Right atrium auricular region (tissue), 2 donors: ENCODE measurements around the gene URI1. TPM values are rescaled to one million over a fixed set of nuclear protein-coding genes. Genes with fewer than 3 reads are reported as not detected.

Experiments
- DNase-seq: peaks from one replicate; pipeline ENCODE4 v3.0.0-alpha.2; 2019; ENCODE audit warnings: low spot score
- H3K27ac ChIP-seq, 2 donors: fragments of 200-600 bp; sonication (generic); 1 replicate in 1 of 2; 2 replicates in 1 of 2; pipeline ENCODE4 v1.5.1; 2016 to 2019
- H3K27me3 ChIP-seq, 2 donors: fragments of 200-600 bp; sonication (generic); one replicate each; pipeline versions ENCODE4 v1.5.1 to v1.6.0; 2017 to 2019
- H3K36me3 ChIP-seq: fragments of 200-600 bp; sonication (generic); one replicate; pipeline ENCODE4 v1.5.1; 2016
- H3K4me1 ChIP-seq, 2 donors: fragments of 200-600 bp; sonication (generic); one replicate each; pipeline versions ENCODE4 v1.5.1 to v1.6.0; 2017 to 2019
- H3K4me3 ChIP-seq, 2 donors: fragments of 200-600 bp; sonication (generic); 1 replicate in 1 of 2; 2 replicates in 1 of 2; pipeline ENCODE4 v1.5.1; 2017 to 2019; ENCODE audit warnings: mild to moderate bottlenecking in 1 of 2, moderate library complexity in 1 of 2
- H3K9me3 ChIP-seq, 2 donors: fragments of 200-600 bp; sonication (generic); one replicate each; pipeline ENCODE4 v1.5.1; 2019
- total RNA-seq, 2 donors: library from RNA; depleted of rRNA; stranded (reverse); fragments of >200 nt; gene quantifications; one replicate each; pipeline ENCODE4 v1.1.0, GENCODE V29; 2016
- TF ChIP-seq, protein P1 (sequence below), 2 donors: fragments of 200-600 bp; sonication (generic); IDR thresholded peaks; one replicate each; pipeline ENCODE4 v1.5.1; 2019; ENCODE audit warnings: antibody characterized with exemption in 2 of 2

Gene URI1
- total RNA-seq, 2 donors from 2014 or later, result 29.3 to 34.7 TPM

DNA sequence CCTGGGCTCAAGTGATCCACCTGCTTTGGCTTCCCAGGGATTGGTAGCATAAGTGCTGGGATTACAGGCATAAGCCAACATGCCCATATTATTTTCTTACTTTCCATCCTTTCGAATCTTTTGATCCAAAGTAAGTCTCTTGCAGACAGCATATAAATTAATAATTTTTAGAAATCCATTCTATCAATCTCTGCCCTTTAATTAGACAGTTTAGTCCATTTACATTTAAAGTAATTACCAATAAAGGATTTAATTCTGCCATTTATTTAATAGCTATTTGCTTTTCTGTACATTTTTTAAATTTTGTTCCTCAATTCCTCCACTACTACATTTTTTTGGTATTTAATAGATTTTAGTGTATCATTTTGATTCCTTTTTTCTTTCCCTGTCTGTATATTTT, 7.3 kb upstream of the URI1 start:
- H3K9me3 ChIP-seq, result peaks cover 0 to 22% of the 10 kb centered on the region in 2 donors
- no peak overlapping the region for H3K4me3 ChIP-seq
- H3K27ac ChIP-seq, result no peak overlapping the region
- H3K36me3 ChIP-seq, result no peaks in the 10 kb centered on the region
- H3K4me1 ChIP-seq, result no peaks in the 10 kb centered on the region
- DNase-seq, result no peak
- H3K27me3 ChIP-seq, result no peaks in the 10 kb centered on the region
- TF ChIP-seq, protein P1, sequence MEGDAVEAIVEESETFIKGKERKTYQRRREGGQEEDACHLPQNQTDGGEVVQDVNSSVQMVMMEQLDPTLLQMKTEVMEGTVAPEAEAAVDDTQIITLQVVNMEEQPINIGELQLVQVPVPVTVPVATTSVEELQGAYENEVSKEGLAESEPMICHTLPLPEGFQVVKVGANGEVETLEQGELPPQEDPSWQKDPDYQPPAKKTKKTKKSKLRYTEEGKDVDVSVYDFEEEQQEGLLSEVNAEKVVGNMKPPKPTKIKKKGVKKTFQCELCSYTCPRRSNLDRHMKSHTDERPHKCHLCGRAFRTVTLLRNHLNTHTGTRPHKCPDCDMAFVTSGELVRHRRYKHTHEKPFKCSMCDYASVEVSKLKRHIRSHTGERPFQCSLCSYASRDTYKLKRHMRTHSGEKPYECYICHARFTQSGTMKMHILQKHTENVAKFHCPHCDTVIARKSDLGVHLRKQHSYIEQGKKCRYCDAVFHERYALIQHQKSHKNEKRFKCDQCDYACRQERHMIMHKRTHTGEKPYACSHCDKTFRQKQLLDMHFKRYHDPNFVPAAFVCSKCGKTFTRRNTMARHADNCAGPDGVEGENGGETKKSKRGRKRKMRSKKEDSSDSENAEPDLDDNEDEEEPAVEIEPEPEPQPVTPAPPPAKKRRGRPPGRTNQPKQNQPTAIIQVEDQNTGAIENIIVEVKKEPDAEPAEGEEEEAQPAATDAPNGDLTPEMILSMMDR (IDR thresholded peaks at IDR 0.05), result no peak

DNA sequence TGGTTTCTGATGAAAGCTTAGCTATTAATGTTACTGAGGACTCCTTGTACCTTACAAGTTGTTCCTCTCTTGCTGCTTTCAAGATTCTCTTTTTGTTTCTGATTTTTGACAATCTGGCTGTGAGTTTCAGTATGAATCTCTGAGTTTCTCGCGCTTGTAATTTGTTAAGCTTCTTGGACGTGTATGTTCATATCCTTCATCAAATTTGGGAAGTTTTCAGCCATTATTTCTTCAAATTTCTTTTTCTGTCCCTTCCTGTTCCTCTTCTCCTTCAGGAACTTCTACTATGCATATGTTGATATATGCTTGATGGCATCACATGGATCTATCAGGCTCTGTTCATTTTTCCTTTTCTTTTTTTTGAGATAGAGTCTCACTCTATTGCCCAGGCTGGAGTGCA, 5.6 kb upstream of the URI1 start:
- H3K9me3 ChIP-seq, result peaks cover 0 to 22% of the 10 kb centered on the region in 2 donors
- peaks cover 0 to 1% of the 10 kb centered on the region in 2 donors for H3K4me1 ChIP-seq
- H3K4me3 ChIP-seq, result no peak overlapping the region
- H3K27me3 ChIP-seq, result no peaks in the 10 kb centered on the region
- no peak overlapping the region for H3K27ac ChIP-seq
- no peaks in the 10 kb centered on the region for H3K36me3 ChIP-seq
- TF ChIP-seq, protein P1 (IDR thresholded peaks at IDR 0.05), result no peak
- no peak for DNase-seq

DNA sequence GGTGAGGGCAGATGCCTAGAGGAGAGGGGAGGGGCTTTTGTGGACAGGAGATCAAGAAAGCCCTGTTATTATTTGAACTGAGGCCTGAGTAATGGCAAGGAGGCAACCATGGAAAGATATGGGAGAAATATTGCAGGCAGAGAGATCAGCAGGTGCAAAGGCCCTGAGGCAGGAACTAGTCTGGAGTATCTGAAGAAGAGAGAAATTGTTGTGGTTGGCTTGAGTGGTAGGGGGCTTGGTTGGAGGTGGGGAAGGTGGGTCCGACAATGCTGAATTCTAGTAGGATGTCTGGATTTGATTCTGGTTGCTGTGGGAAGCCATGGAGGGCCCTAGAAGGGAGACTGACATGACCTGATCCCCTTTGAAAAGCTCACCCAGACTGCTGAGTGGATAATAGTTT, 2.4 kb upstream of the URI1 start:
- Histone ChIP-seq H3K4me1 (peaks cover 0 to 26% of the 10 kb centered on the region in 2 donors), H3K27ac (no peak overlapping the region), H3K9me3 (peaks cover 0 to 17% of the 10 kb centered on the region in 2 donors), H3K36me3 (no peaks in the 10 kb centered on the region), H3K27me3 (no peaks in the 10 kb centered on the region), H3K4me3 (no peak overlapping the region)
- DNase-seq, result no peak
- TF ChIP-seq, protein P1 (IDR thresholded peaks at IDR 0.05), result no peak

DNA sequence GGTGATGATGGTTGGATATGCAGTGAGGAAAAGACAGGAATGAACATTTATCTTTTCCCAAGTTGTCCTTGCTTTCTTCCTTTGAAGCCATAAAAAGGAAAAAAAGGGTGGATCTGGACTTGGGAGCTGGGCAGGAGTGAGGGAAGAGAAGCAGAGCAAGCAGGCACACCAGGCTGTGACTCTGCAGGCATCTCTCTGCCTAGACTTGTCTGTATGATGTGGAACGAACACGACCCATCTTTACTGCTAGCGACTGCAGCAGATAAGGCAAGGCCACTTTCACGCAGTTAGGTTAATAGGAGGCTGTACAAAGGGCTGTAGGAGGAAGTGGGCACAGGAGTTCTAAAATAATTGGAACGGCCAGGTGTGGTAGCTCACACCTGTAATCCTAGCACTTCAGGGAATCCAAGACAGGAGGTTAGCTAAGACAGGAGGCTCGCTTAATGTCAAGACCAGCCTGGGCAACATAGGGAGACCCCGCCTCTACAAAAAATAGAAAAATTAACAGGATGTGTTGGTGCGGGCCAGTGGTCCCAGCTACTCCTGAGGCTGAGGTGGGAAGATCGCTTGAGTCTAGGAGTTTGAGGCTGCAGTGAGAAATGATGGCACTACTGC, 961 bp upstream of the URI1 start:
- no peak for DNase-seq
- TF ChIP-seq, protein P1 (IDR thresholded peaks at IDR 0.05), result no peak
- Histone ChIP-seq H3K4me3 (no peak overlapping the region), H3K9me3 (peaks cover 0 to 6% of the 10 kb centered on the region in 2 donors), H3K36me3 (no peaks in the 10 kb centered on the region), H3K27ac (no peak overlapping the region), H3K4me1 (peaks cover 0 to 35% of the 10 kb centered on the region in 2 donors), H3K27me3 (no peaks in the 10 kb centered on the region)

DNA sequence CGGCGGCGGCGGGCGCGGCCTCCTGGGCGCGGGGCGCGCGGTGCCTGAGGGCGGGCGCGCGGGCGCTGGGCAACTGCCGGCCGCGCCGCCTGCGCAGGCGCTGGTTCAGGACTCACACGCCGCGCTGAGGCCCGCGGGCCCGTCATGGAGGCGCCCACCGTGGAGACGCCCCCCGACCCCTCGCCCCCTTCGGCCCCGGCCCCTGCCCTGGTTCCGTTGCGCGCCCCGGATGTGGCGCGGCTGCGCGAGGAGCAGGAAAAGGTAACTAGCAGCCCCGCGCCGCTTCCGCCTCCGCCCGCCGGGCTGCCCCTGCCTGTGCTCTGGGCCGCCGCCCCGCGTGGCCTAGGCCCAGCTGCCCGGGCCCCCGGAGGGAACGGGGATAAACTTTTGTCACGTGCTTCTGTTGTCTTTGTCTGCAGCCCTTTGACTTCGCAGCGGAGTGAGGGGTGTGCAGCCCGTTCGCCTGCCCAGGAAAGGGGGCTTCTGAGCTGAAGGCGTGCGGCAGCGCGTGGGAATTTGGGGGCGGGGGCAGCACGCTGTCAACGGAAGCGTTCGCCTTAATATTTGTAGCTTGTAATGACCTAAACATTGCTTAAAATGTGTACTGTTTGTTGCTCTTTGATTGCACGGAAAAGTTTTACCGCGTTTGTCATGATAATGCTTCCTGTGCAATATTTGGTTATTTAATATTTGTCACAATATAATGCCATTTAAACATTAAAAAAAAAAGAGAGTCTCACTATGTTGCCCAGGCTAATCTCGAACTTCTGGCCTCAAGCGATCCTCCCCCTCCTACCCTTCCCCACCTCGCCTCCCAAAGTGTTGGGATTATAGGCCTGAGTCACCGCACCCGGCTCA, 594 bp downstream of the URI1 start:
- Histone ChIP-seq H3K4me3 (peak overlapping the region; percentile 71 to 87), H3K4me1 (peaks cover 0 to 35% of the 10 kb centered on the region in 2 donors), H3K27me3 (no peaks in the 10 kb centered on the region), H3K36me3 (no peaks in the 10 kb centered on the region), H3K27ac (peak overlapping the region; percentile 68 to 76), H3K9me3 (no peaks in the 10 kb centered on the region)
- no peak for DNase-seq
- TF ChIP-seq, protein P1 (IDR thresholded peaks at IDR 0.05), result no peak
